ENCODE results near the gene PPP1R16B. TPM values are rescaled to one million over a fixed set of nuclear protein-coding genes. Genes with fewer than 3 reads are reported as not detected.

Gene PPP1R16B
- total RNA-seq, 1 experiment from 2014 or later = 19.8 TPM

DNA sequence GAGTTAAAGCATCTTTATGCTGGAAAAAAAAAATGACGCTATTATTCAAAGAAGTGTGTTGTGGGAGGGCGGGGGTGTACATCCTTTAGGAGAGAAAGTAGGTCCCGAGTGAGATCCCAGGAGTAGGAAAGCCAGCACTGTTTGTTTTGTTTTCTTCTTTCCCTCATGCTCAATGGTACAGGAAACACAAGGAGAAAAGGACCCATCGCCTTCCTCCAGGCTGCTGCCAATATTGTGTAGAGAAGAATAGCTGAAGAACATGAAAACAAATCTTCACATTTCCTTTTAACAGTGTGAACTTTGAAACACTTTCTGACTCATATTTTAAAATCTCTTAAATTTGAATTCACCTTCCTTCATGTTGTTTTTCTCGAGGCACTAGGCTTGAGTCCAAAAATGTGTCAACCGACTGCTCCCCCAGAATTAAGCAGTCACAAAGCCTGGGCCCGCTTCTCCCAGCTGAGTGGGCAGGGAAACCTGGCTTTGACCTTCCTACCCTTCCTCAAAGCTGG, 22.3 kb downstream of the PPP1R16B start:
- Histone ChIP-seq H3K4me3 (ENCODE audit: insufficient read depth, low read depth, low read length) (no peak overlapping the region), H3K36me3 (replicated peaks; ENCODE audit: control insufficient read depth, insufficient read depth, low read length) (peaks cover 1% of the 10 kb centered on the region), H3K27me3 (ENCODE audit: control insufficient read depth, insufficient read depth, low read length) (no peaks in the 10 kb centered on the region)
- no peak for DNase-seq

DNA sequence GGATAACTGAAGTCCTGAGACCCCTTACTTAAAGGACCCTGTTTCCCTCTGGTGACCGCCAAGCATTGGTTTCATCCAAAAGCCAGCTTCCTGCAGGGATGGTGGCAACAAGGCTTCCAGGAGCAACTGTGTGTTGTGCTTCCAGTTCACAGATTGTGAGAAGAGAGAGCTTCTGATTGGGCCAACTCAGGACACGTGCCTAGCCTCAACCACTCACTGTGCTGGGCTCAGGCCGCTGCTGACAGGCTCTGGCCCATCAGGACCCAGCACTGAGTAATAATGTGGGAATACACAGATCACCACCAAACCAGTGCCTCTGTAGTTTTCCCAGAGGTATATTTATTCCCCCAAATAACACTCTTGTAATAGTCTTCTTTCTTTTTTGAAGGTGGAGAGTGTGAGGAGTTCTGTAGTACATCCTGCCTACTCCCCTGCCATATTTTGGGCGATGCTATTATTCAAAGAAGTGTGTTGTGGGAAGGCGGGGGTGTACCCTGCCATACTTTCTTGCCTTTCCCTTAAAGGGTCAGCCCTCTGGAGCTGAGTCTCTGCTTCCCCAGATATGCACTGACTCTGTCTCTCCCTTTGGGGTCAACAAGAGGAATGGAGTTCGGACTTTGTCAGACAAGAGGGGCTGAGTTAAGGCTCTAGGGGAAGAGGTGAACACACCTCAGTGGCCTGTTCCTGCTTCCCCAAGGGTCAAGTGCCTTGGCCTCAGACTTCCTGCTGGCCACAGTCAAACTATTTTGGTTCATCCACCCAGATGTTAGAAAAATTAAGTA, 23.2 kb downstream of the PPP1R16B start:
- peaks cover 1% of the 10 kb centered on the region for H3K36me3 ChIP-seq (replicated peaks; ENCODE audit: control insufficient read depth, insufficient read depth, low read length)
- no peaks in the 10 kb centered on the region for H3K27me3 ChIP-seq (ENCODE audit: control insufficient read depth, insufficient read depth, low read length)
- no peak for DNase-seq
- H3K4me3 ChIP-seq (ENCODE audit: insufficient read depth, low read depth, low read length) = no peak overlapping the region

DNA sequence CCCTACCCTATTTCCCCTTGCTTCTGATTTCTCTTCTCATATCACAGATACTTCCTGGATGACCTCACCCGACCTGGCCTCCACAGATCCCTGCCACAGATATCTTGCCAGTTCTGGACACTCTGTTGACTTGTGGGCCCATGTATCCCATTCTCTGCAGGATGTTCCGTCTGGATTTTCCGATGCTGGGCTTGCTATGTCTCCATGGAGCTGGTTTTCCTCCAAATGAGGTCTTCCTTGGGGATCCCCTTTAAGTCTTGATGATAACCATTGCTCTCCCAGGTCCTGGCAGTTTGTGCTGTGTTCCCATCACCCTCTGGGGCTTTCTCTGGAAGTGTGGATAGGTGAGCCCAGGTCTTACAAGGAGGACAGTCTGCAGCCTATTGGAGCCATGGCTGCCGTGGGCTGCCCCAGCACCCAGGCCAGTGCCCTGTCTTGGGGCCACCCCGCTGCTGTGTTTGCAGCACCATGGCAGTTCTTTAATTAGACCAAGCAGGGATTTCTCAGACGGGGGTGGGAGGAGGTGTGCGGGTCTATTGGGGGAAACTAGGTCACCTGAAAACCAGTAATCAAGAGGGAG, 23.9 kb downstream of the PPP1R16B start:
- DNase-seq = no peak
- Histone ChIP-seq H3K27me3 (ENCODE audit: control insufficient read depth, insufficient read depth, low read length) (no peaks in the 10 kb centered on the region), H3K4me3 (ENCODE audit: insufficient read depth, low read depth, low read length) (no peak overlapping the region), H3K36me3 (replicated peaks; ENCODE audit: control insufficient read depth, insufficient read depth, low read length) (peaks cover 1% of the 10 kb centered on the region)

DNA sequence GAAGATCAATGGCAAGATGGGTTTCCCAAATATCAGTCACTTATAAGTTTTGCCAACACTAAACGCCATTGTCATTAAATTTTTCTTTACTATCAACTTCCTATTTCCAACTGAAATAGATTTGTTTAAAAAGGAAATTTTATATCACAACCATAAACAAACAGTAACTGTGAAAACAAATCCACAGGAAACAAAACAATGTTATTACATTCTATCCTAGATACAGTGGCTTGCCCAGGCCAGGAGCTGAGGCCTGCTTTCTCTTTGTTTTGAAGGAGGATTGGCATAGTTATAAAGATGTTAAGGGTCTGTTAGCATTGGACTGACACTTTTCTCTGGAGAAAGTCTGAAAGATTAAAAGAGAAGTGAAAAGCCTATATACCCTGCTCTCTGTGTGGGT, 24.9 kb downstream of the PPP1R16B start:
- no peak for DNase-seq
- Histone ChIP-seq H3K27me3 (ENCODE audit: control insufficient read depth, insufficient read depth, low read length) (no peaks in the 10 kb centered on the region), H3K4me3 (ENCODE audit: insufficient read depth, low read depth, low read length) (no peak overlapping the region), H3K36me3 (replicated peaks; ENCODE audit: control insufficient read depth, insufficient read depth, low read length) (peaks cover 1% of the 10 kb centered on the region)

DNA sequence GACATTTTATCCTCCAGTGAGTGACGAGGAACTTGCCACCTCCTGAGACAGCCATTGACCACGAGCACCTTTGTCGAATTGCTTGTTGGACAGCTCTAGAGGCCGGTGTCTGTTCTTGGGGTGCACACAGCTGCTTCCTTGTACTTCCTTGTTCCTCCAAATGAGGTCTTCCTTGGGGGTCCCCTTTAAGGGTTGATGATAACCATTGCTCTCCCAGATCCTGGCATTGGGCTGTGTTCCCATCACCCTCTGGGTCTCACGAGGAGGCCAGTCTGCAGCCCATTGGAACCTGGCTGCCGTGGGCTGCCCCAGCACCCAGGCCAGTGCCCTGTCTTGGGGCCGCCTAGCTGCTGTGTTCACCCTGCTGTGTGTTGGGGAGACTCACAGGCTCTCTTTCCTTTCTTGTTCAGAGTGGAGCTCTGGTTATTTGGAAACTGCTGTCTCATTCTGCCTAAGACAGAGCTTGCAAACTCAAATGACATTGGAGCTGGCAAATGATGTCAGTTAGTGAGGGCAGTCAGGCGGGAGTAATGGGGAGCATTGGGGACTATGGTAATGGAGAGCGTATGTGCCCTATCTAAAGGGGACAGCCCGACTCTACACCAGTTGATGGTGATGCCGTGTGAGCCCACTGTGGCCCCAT, 25.7 kb downstream of the PPP1R16B start:
- H3K36me3 ChIP-seq (replicated peaks; ENCODE audit: control insufficient read depth, insufficient read depth, low read length) = peaks cover 1% of the 10 kb centered on the region
- H3K27me3 ChIP-seq (ENCODE audit: control insufficient read depth, insufficient read depth, low read length) = no peaks in the 10 kb centered on the region
- DNase-seq = no peak
- no peak overlapping the region for H3K4me3 ChIP-seq (ENCODE audit: insufficient read depth, low read depth, low read length)

DNA sequence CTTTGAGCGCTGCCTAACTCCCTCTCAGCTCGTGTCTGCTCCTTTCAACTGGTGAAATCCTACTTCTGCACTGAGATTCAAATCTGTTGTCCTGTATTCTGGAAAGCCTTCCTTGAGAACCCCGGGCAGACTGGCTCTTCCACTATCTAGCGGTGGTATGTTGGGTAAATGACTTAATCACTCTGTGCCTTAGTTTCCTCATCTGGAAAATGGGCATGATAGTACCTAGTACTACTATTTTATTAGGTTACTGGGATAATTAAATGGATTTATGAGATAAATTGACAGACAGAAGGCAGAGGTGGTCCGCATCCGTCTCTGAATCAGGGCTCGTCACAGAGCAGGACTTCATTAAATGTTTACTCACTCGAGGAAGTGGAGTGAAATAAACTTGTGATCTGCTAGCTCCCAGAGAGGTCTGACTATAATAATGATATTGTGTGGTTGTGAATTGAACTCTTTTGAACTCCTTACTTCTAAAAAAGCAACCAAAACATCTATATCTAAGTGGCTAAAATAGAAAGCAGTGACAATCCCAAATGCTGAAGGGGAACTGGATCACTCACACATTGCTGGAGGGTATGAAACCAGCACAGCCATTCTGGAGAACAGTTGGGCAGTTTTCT, 26.6 kb downstream of the PPP1R16B start:
- H3K36me3 ChIP-seq (replicated peaks; ENCODE audit: control insufficient read depth, insufficient read depth, low read length) = peaks cover 1% of the 10 kb centered on the region

DNA sequence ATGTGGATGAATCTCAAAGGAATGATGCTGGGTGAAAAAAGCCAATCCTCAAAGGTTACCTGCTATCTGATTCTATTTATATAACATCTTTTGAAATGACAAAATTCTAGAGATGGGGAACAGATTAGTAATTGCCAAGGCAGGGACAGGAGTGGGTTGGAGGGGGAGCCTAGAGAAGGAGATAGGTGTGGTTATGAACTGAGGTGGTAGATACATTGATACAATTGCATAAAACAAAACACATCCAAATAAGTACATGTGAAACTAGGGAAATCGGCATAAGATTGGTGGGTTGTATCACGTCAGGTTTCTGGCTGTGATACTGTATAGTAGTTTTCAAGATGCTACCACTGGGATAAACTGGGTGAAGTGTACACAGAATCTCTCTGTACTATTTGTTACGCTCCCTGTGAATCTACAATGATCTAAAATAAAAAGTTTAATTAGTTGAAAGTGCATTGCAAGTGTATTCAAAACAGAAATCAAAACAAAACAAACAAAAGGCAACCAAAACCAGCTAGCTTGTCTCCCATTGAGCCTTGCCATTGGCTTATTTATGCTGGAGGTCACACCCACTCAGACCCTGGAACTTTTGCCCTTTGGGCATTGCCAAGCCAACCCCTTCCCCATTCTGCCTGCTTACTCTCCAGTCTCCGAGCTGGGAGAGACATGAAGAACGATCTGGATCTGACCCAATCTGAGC, 27.8 kb downstream of the PPP1R16B start:
- no peak overlapping the region for H3K4me3 ChIP-seq (ENCODE audit: insufficient read depth, low read depth, low read length)
- peaks cover 1% of the 10 kb centered on the region for H3K36me3 ChIP-seq (replicated peaks; ENCODE audit: control insufficient read depth, insufficient read depth, low read length)
- DNase-seq = peak; percentile 30
- no peaks in the 10 kb centered on the region for H3K27me3 ChIP-seq (ENCODE audit: control insufficient read depth, insufficient read depth, low read length)

More for the DNA sequence above, 26.6 kb downstream of the PPP1R16B start:
- DNase-seq = no peak
- Histone ChIP-seq H3K27me3 (ENCODE audit: control insufficient read depth, insufficient read depth, low read length) (no peaks in the 10 kb centered on the region), H3K4me3 (ENCODE audit: insufficient read depth, low read depth, low read length) (no peak overlapping the region)

DNA sequence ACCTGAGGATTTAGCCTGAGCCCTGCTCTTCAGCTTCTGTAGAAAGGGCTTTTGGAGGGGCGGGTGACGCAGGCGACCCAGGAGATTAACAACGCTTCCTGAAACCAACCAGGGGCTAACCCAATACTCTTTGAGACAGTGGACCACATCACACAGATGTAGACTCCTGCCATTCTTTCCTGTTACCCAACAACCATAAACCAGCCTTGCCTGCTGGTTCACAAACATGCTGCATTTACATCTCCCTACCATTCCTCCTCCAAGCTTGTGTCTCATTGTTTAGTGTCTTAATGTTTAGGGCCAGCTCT, 28.3 kb downstream of the PPP1R16B start:
- Histone ChIP-seq H3K36me3 (replicated peaks; ENCODE audit: control insufficient read depth, insufficient read depth, low read length) (peaks cover 1% of the 10 kb centered on the region), H3K27me3 (ENCODE audit: control insufficient read depth, insufficient read depth, low read length) (no peaks in the 10 kb centered on the region), H3K4me3 (ENCODE audit: insufficient read depth, low read depth, low read length) (no peak overlapping the region)
- peak; percentile 32 for DNase-seq

DNA sequence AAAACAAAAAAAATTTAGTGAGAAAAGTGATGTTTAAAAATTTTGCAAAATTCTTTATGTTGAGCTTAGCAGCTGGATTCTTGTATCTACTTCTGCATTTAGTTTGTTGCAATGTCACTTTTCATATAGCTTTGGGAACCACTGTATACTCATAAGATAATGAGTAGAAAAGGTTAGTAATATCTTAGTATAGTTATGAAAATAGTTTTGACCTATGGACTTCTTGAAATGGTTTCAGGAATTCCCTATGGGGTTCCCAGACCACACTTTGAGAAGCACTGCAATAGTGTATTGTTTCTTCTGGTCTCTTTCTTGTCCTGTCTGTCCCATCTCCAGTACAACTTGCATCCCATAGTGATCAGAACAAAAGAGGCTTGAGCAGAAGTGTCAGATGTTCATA, 29.4 kb downstream of the PPP1R16B start:
- Histone ChIP-seq H3K36me3 (replicated peaks; ENCODE audit: control insufficient read depth, insufficient read depth, low read length) (peaks cover 1% of the 10 kb centered on the region), H3K27me3 (ENCODE audit: control insufficient read depth, insufficient read depth, low read length) (no peaks in the 10 kb centered on the region), H3K4me3 (ENCODE audit: insufficient read depth, low read depth, low read length) (no peak overlapping the region)
- DNase-seq = no peak

DNA sequence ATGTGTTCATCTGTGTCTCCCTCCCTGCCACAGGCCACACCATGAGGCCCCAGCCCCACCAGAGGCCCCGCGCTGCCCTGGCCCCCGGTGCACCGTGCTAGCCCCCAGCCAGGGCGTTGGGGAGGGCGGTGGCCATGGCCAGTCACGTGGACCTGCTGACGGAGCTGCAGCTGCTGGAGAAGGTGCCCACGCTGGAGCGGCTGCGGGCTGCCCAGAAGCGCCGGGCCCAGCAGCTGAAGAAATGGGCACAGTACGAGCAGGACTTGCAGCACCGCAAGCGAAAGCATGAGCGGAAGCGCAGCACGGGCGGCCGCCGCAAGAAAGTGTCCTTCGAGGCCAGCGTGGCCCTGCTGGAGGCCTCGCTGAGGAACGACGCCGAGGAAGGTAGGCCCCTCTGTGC, 30.3 kb downstream of the PPP1R16B start:
- DNase-seq = no peak
- Histone ChIP-seq H3K36me3 (replicated peaks; ENCODE audit: control insufficient read depth, insufficient read depth, low read length) (peaks cover 1% of the 10 kb centered on the region), H3K4me3 (ENCODE audit: insufficient read depth, low read depth, low read length) (no peak overlapping the region), H3K27me3 (ENCODE audit: control insufficient read depth, insufficient read depth, low read length) (no peaks in the 10 kb centered on the region)

DNA sequence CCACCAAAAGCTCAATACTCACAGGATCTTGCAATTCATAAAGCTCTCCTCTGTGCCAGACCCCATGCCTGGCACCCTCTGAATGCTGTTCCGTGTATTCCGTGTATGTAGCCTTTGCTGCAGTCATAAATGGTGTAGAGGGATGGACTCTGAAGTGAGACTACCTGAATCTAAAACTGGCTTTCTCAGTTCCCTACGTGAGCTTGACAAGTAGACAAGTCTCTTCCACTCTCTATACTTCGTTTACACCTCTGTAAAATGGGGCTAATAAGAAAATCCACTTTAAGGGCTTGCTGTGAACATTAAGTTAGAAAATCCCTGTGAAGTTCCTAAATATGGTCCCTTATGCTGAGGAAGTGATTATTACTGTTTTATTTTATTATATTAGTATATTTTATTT, 31.5 kb downstream of the PPP1R16B start:
- H3K36me3 ChIP-seq (replicated peaks; ENCODE audit: control insufficient read depth, insufficient read depth, low read length) = no peaks in the 10 kb centered on the region
- no peak overlapping the region for H3K4me3 ChIP-seq (ENCODE audit: insufficient read depth, low read depth, low read length)
- no peaks in the 10 kb centered on the region for H3K27me3 ChIP-seq (ENCODE audit: control insufficient read depth, insufficient read depth, low read length)
- no peak for DNase-seq

DNA sequence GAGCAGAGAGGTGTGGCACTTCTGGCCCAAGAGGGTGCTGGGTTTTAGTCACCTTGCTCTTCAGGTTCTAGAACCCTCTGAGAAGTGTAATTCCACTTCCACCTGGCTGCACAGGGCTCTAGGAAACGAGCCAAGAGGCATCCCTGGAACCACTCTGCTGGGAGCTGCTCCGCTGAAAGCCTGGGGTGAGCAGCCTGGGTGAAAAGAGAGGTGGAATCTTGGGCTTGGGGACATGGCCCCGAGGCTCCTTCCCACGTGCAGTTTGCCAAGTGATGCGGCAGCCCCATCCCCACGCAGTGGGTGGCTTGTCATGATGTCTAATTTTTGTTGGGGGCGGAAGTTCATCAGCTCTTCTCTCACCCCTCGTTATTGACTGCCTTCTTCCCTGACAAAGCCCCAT, 32.8 kb downstream of the PPP1R16B start:
- no peaks in the 10 kb centered on the region for H3K27me3 ChIP-seq (ENCODE audit: control insufficient read depth, insufficient read depth, low read length)
- DNase-seq = peak; percentile 18
- no peak overlapping the region for H3K4me3 ChIP-seq (ENCODE audit: insufficient read depth, low read depth, low read length)
- no peaks in the 10 kb centered on the region for H3K36me3 ChIP-seq (replicated peaks; ENCODE audit: control insufficient read depth, insufficient read depth, low read length)

DNA sequence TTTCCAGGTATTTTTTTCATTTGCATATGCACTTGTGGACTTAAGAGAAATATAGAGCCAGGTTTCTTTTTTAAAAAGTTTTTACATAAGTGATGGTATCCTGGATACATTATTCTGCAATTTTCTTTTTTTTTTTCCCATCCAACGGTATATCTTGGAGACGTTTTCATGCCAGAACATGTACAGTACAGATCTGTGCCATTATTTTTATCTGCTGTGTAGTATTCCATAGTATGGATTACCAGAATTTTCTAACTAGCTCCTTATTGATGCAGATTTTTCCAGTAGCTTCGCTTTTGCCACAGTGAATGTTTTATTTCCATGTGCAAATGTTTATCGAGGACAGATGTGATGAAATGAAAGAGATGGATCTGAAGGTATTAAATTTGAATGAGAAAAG, 34.1 kb downstream of the PPP1R16B start:
- H3K27me3 ChIP-seq (ENCODE audit: control insufficient read depth, insufficient read depth, low read length) = no peaks in the 10 kb centered on the region
- DNase-seq = no peak
- H3K36me3 ChIP-seq (replicated peaks; ENCODE audit: control insufficient read depth, insufficient read depth, low read length) = no peaks in the 10 kb centered on the region
- no peak overlapping the region for H3K4me3 ChIP-seq (ENCODE audit: insufficient read depth, low read depth, low read length)

DNA sequence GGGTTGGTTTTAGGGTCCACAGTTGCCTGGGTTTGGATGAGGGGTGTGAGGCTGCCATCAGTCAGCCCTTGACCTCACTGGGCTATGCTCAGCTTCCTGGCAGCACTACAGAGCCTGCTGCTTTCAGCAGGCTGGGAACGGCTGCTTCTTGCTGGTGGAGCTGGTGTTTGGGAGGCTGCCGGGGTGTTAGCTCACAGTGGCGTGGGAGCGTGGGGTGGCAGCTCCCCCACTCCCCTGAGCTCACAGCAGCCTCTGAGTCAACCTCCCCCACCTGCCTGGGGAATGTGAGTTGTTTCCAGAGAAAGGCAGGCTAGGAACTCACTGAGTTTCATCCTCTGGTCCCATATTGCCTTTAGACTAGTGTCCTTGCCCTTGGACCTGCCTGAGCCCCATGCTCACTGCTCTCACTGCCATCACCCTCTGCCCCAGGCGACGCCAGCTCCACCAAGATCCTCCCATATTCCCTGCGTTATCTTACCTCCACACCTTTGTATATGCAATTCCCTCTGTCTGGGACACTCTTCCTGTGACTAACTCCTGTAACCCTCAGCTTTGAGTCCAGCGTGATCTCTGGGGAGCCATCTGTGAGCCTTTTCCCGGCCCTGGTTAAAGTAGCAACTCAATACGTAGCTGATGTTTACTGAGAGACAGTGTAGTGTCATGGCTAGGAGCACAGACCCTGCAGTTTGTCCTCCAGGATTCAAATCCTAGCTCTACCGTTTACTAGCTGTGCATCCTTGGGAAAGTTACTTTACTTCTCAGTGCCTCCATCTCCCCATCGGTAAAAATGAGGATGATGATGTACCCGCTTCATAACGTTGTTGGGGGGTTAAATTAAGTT, 34.8 kb downstream of the PPP1R16B start:
- H3K27me3 ChIP-seq (ENCODE audit: control insufficient read depth, insufficient read depth, low read length) = no peaks in the 10 kb centered on the region
- no peaks in the 10 kb centered on the region for H3K36me3 ChIP-seq (replicated peaks; ENCODE audit: control insufficient read depth, insufficient read depth, low read length)
- no peak for DNase-seq
- no peak overlapping the region for H3K4me3 ChIP-seq (ENCODE audit: insufficient read depth, low read depth, low read length)
